Subcutaneous adipose tissue (tissue), 4 donors: ENCODE data around the gene RAB40C. TPM values are rescaled to one million over a fixed set of nuclear protein-coding genes. Genes with fewer than 3 reads are reported as not detected.

Source experiments
- total RNA-seq, 4 donors: library from RNA; depleted of rRNA; stranded (reverse); fragments of >200 nt; gene quantifications; one replicate each; pipeline ENCODE4 v1.1.0, GENCODE V29; 2016
- TF ChIP-seq, protein P1 (sequence below): fragments of 450-650 bp; IDR thresholded peaks from one replicate; pipeline ENCODE4 v1.5.1; 2016; ENCODE audit warnings: low read depth, mild to moderate bottlenecking, control low read depth, antibody characterized with exemption, moderate library complexity

RAB40C gene
- total RNA-seq, 4 donors from 2014 or later, result 7.7 to 32.2 (median 12.3) TPM

DNA sequence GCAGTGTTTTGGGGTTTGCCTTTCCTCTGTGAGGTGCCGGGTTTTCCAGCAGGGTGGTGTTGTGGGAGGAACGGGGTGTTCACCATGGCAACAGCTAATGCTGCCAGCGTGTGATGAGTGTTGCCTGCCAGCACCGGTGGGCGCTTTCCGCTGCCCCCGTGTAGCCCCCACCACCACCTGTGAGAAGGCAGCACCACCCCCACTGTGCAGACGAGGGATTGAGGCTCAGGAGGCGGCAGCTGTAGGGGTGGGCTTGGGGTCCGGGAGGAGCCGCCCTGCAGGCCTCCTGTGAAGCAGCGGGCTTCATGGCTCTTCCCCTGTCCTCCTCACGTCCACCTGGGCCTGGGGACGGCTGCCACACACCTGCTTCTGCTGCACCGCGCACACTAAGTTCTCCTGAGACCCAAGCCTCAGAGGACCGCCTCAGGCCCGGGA, 5.2 kb downstream of the RAB40C start:
- TF ChIP-seq, protein P1, sequence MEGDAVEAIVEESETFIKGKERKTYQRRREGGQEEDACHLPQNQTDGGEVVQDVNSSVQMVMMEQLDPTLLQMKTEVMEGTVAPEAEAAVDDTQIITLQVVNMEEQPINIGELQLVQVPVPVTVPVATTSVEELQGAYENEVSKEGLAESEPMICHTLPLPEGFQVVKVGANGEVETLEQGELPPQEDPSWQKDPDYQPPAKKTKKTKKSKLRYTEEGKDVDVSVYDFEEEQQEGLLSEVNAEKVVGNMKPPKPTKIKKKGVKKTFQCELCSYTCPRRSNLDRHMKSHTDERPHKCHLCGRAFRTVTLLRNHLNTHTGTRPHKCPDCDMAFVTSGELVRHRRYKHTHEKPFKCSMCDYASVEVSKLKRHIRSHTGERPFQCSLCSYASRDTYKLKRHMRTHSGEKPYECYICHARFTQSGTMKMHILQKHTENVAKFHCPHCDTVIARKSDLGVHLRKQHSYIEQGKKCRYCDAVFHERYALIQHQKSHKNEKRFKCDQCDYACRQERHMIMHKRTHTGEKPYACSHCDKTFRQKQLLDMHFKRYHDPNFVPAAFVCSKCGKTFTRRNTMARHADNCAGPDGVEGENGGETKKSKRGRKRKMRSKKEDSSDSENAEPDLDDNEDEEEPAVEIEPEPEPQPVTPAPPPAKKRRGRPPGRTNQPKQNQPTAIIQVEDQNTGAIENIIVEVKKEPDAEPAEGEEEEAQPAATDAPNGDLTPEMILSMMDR, result no peak

DNA sequence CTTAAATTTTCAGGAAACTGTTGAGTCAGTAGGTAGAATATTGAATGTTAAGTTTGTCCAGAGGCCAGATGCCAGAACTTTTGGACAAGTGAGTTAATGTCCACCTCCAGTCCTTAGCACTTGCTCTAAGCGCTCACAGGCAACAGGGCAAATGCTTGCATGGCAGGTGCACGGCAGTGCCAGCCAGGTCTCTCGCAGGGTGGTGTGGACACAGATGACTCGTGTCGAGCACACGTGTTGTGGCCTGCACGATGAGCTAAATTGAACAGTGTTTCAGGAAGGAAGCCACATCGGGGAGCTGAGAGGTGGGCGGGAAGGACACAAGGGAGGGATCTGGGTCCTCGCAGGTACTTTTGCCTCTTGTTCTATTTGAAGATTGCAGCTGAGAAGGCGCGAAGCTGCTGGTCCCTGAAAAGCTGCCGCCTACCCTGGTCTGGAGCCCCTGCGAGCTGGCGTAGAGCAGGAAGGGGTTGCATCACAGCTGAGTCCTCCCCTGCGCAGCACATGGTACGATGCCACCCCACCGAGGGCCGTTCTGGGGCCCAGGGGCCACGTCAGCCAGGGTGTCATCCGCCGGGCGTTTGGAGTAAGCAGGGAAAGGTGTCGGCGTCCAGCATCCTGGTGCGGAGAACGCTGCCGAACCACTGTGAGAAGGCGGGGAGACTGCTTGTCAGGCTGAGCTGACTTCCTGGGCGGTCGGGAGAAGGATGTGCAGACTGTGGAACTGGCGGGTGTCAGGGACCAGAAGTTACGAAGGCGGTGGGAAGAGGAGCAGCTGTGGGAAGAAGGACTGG, 6.3 kb downstream of the RAB40C start:
- TF ChIP-seq, protein P1, result no peak

DNA sequence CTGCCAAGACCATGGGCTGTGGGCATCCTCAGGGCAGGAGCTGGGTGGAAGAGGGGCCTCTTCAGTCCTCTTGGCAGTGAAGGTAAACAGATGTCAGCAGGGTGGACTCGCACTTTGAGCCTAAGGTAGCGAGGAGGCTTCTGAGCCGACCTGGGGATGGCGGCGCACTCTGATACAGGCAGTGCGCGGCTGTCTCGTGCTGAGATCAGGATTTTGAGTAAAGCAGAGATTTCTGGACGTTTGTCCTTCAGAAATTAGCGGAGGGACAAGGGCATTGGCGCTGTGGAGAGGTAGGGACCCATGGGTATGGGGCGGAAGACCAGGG, 6.8 kb downstream of the RAB40C start:
- TF ChIP-seq, protein P1, result no peak

DNA sequence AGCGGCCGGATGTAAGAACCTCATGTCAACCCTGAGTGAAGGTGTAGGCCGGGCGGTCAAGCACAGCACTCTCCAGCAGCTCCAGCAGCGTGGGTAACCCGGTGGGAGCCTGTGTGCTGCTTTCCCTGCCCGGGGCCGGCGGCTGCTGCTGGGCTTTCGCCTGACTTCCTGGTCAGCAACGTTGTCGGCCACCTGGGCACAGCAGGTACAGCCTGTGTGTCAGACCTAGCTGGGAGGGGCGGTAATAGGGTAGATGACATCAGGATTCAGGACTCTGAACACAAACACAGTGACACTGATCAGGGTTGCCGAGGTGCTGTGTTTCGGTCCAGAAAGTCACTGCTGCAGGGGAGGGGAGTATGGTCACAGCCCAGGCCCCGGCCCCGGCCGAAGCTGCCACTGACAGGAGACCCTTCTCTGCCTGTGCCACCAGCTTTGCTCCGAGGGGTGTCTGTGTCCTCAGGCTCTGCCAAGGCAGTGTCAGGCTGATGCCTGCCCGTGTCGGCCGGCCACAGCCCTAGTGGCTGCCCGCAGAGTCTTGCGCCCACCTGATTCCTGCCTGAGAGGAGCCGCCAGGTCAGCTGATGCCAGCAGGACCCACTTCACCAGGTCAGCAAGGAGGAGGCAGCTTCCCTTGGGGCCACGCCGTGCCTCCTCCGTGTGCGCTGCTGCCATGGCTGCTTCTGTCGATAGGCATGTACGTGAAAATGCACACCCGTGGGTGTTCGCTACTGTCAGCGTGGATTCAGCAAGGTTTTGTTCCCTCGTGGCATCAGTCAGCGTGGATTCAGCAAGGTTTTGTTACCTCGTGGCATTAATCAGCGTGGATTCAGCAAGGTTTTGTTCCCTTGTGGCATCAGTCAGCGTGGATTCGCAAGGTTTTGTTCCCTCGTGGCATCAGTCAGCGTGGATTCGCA, 9.2 kb downstream of the RAB40C start:
- TF ChIP-seq, protein P1, result no peak

DNA sequence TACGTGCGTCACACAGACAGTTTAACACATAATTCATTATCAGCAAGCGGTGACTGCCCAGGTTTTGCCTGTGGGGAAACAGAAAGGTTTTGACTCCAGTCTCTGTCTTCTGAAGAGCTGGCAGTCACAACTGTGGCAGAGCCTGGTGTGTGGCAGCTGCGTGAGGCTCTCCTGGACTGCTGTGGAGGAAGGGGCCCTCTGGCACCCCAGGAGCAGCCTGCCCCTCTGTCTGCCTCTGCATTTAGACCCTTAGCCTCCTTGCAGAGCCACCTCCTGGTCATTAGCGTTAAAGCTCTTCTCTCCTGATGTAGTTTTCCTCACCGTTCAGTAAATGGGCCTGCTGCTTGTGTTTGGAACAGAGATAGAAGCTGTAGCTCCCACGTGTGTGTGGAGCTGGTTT, 10.9 kb downstream of the RAB40C start:
- TF ChIP-seq, protein P1, result no peak

DNA sequence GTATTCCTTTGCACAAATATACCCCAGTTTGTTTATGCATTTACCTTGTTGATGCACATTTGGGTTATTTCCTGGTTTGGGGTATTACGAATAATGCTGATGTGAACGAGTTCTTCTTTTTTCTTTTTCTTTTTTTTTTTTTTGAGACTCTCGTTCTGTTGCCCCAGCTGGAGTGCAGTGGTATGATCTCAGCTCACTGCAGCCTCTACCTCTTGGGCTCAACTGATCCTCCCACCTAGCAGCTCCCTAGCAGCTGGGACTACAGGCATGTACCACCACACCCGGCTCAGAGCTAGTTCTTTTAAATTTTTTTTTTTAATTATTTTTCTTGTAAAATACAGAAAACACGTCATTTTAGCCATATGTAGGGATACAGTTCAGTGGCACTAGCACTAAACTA, 14.1 kb downstream of the RAB40C start:
- TF ChIP-seq, protein P1, result no peak

DNA sequence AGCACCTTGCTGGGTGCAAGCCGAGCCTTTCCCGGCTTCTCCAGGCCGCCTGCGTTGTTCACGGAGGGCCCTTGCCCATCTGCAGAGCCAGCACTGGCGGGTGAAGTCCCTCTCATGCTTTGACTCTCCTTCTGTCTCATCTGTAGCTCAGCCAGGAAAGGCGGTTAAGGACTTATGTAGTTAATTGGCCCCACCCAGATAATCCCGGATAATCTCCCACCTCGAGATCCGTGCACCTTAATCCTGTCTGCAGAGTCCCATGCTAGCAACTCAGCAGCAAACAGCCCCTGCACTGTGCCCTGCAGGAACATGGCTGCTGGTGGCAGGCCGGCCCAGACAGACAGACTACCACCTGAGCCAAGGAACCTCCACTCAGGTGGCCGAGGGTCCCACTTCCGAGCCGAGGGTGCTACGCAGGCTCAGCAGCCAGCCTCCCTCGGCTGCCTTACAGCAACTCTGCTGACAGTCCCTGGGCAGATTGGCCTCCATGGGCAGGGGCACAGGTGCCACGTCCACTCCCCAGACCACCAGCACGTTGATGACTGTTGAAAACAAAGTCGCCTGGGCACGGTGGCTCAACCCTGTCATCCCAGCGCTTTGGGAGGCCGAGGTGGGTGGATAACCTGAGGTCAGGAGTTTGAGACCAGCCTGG, 16.9 kb downstream of the RAB40C start:
- TF ChIP-seq, protein P1, result no peak
